ENCODE measurements around the gene TAF11L14. TPM values are rescaled to one million over a fixed set of nuclear protein-coding genes. Genes with fewer than 3 reads are reported as not detected.
"Not testable (repeated sequence)": the region's sequence is repeated elsewhere in the genome, so short reads cannot be mapped to it uniquely, and the experiment has no call there.

The TAF11L14 gene
- not detected for total RNA-seq
- not detected for polyA plus RNA-seq (ENCODE audit: insufficient read depth, low read depth, low replicate concordance)
- long read RNA-seq, donor 1: 0 reads
- long read RNA-seq, donor 2: 0 reads
- long read RNA-seq, donor 3: 0 reads
- long read RNA-seq, donor 4: 0 reads
- long read RNA-seq, donor 5: 0 reads
- long read RNA-seq, donor 6: 0 reads
- long read RNA-seq, donor 7: 0 reads
- long read RNA-seq, donor 8: 0 reads
- long read RNA-seq, donor 9: 0 reads
- long read RNA-seq, donor 10: 0 reads

DNA sequence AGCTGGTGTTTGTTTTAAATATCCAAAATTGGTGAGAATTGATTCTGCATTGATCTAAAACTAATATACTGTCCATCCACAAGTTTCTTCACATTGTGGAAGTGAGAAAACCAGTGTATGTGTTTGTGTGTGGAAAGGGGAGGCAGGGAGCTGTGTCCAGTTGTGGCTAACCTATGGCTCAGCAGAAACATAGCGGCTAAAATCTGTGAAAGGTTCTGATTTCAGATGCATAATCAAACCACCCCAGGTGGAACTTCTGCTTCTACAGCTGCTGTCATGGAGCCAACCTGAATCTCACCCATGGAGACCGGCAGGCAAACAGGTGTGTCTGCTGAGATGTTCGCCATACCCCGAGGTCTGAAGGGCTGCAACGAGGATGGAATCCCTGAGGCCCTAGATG, at the start of gene TAF11L14:
TAF11L14 (plus strand) TSS at position 301 of the 400 bp plus-strand sequence.
- Histone ChIP-seq H3K9me3 (ENCODE audit: control insufficient read depth in 2 of 3, insufficient read depth in 1 of 3, low read length in 3 of 3) (no peaks in the 10 kb centered on the region), H3K27me3 (ENCODE audit: control insufficient read depth, insufficient read depth, low read length) (no peaks in the 10 kb centered on the region), H3K9ac (ENCODE audit: low read length in 3 of 3) (no peak within 1 kb of the TSS), H3K27ac (ENCODE audit: low read depth in 2 of 2, low read length in 2 of 2) (no peak within 1 kb of the TSS), H3K4me3 (ENCODE audit: low read length in 3 of 3) (no peak within 1 kb of the TSS), H3K4me1 (ENCODE audit: control insufficient read depth in 2 of 3, insufficient read depth in 2 of 3, low read depth in 1 of 3, low read length in 3 of 3) (no peaks in the 10 kb centered on the region), H3K36me3 (ENCODE audit: control insufficient read depth in 2 of 3, insufficient read depth in 3 of 3, low read length in 3 of 3) (no peaks in the 10 kb centered on the region)
- TF ChIP-seq, protein P1, sequence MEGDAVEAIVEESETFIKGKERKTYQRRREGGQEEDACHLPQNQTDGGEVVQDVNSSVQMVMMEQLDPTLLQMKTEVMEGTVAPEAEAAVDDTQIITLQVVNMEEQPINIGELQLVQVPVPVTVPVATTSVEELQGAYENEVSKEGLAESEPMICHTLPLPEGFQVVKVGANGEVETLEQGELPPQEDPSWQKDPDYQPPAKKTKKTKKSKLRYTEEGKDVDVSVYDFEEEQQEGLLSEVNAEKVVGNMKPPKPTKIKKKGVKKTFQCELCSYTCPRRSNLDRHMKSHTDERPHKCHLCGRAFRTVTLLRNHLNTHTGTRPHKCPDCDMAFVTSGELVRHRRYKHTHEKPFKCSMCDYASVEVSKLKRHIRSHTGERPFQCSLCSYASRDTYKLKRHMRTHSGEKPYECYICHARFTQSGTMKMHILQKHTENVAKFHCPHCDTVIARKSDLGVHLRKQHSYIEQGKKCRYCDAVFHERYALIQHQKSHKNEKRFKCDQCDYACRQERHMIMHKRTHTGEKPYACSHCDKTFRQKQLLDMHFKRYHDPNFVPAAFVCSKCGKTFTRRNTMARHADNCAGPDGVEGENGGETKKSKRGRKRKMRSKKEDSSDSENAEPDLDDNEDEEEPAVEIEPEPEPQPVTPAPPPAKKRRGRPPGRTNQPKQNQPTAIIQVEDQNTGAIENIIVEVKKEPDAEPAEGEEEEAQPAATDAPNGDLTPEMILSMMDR (IDR thresholded peaks at IDR 0.05; ENCODE audit: borderline replicate concordance, extremely low read depth, insufficient read depth): no peak
- intact Hi-C loops (cut with DNase I): no loop called here
- FAIRE-seq (no peak), DNase-seq (no peak)

GRCh38 chr5:17585658-17586057, 48.6 kb upstream of the TAF11L14 start, which contains the start of gene TAF11L7:
Gene TAF11L7, minus strand, starts transcription at chr5:17585758.
- H3K4me3 ChIP-seq (ENCODE audit: low read length in 3 of 3); intact Hi-C loops (cut with DNase I): not testable (repeated sequence)

GRCh38 chr5:17590860-17591259, 43.4 kb upstream of the TAF11L14 start, which contains the start of gene TAF11L8:
Gene TAF11L8, minus strand, starts transcription at chr5:17590960.
- H3K9me3 ChIP-seq (ENCODE audit: control insufficient read depth in 2 of 3, insufficient read depth in 1 of 3, low read length in 3 of 3); H3K27me3 ChIP-seq (ENCODE audit: control insufficient read depth, insufficient read depth, low read length); H3K36me3 ChIP-seq (ENCODE audit: control insufficient read depth in 2 of 3, insufficient read depth in 3 of 3, low read length in 3 of 3); H3K4me3 ChIP-seq (ENCODE audit: low read length in 3 of 3); H3K4me1 ChIP-seq (ENCODE audit: control insufficient read depth in 2 of 3, insufficient read depth in 2 of 3, low read depth in 1 of 3, low read length in 3 of 3); FAIRE-seq; intact Hi-C loops (cut with DNase I); H3K27ac ChIP-seq (ENCODE audit: low read depth in 2 of 2, low read length in 2 of 2); DNase-seq; H3K9ac ChIP-seq (ENCODE audit: low read length in 3 of 3): not testable (repeated sequence)

More at GRCh38 chr5:17585658-17586057, 48.6 kb upstream of the TAF11L14 start, which contains the start of gene TAF11L7:
- H3K4me1 ChIP-seq (ENCODE audit: control insufficient read depth in 2 of 3, insufficient read depth in 2 of 3, low read depth in 1 of 3, low read length in 3 of 3); H3K9me3 ChIP-seq (ENCODE audit: control insufficient read depth in 2 of 3, insufficient read depth in 1 of 3, low read length in 3 of 3); H3K27me3 ChIP-seq (ENCODE audit: control insufficient read depth, insufficient read depth, low read length); H3K36me3 ChIP-seq (ENCODE audit: control insufficient read depth in 2 of 3, insufficient read depth in 3 of 3, low read length in 3 of 3); DNase-seq; H3K27ac ChIP-seq (ENCODE audit: low read depth in 2 of 2, low read length in 2 of 2); H3K9ac ChIP-seq (ENCODE audit: low read length in 3 of 3); FAIRE-seq: not testable (repeated sequence)

DNA sequence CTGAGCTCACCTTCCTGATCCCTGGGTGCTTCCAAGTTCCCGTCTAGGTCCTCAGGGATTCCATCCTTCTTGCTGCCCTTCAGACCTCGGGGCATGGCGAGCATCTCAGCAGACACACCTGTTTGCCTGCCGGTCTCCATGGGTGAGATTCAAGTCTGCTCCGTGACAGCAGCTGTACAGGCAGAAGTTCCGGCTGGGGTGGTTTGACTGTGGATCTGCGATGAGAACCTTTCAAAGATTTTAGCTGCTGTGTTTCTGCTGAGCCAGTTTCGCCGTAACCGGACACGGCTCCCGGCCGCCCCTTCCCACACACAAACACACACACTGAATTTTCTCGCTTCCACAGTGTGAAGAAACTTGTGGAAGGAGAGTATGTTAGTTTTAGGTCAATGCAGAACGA, 40.0 kb upstream of the TAF11L14 start, which contains the start of gene TAF11L9:
TAF11L9 (minus strand) TSS at position 140 of the 400 bp plus-strand sequence.
- DNase-seq; H3K27me3 ChIP-seq (ENCODE audit: control insufficient read depth, insufficient read depth, low read length); H3K27ac ChIP-seq (ENCODE audit: low read depth in 2 of 2, low read length in 2 of 2); H3K9ac ChIP-seq (ENCODE audit: low read length in 3 of 3); intact Hi-C loops (cut with DNase I); H3K4me3 ChIP-seq (ENCODE audit: low read length in 3 of 3); H3K9me3 ChIP-seq (ENCODE audit: control insufficient read depth in 2 of 3, insufficient read depth in 1 of 3, low read length in 3 of 3); FAIRE-seq; H3K4me1 ChIP-seq (ENCODE audit: control insufficient read depth in 2 of 3, insufficient read depth in 2 of 3, low read depth in 1 of 3, low read length in 3 of 3); H3K36me3 ChIP-seq (ENCODE audit: control insufficient read depth in 2 of 3, insufficient read depth in 3 of 3, low read length in 3 of 3): not testable (repeated sequence)

DNA sequence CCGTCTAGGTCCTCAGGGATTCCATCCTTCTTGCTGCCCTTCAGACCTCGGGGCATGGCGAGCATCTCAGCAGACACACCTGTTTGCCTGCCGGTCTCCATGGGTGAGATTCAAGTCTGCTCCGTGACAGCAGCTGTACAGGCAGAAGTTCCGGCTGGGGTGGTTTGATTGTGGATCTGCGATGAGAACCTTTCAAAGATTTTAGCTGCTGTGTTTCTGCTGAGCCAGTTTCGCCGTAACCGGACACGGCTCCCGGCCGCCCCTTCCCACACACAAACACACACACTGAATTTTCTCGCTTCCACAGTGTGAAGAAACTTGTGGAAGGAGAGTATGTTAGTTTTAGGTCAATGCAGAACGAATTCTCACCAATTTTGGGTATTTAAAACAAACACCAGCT, 36.5 kb upstream of the TAF11L14 start, which contains the start of gene TAF11L10:
TAF11L10 (minus strand) TSS at position 101 of the 400 bp plus-strand sequence.
- H3K27ac ChIP-seq (ENCODE audit: low read depth in 2 of 2, low read length in 2 of 2); H3K9ac ChIP-seq (ENCODE audit: low read length in 3 of 3); intact Hi-C loops (cut with DNase I); DNase-seq; H3K9me3 ChIP-seq (ENCODE audit: control insufficient read depth in 2 of 3, insufficient read depth in 1 of 3, low read length in 3 of 3); H3K36me3 ChIP-seq (ENCODE audit: control insufficient read depth in 2 of 3, insufficient read depth in 3 of 3, low read length in 3 of 3); FAIRE-seq; H3K4me3 ChIP-seq (ENCODE audit: low read length in 3 of 3); H3K27me3 ChIP-seq (ENCODE audit: control insufficient read depth, insufficient read depth, low read length); H3K4me1 ChIP-seq (ENCODE audit: control insufficient read depth in 2 of 3, insufficient read depth in 2 of 3, low read depth in 1 of 3, low read length in 3 of 3): not testable (repeated sequence)

GRCh38 chr5:17603880-17604279, 30.4 kb upstream of the TAF11L14 start, which contains the start of gene TAF11L11:
Gene TAF11L11, plus strand, starts transcription at chr5:17604183.
- H3K9ac ChIP-seq (ENCODE audit: low read length in 3 of 3); H3K4me3 ChIP-seq (ENCODE audit: low read length in 3 of 3); H3K9me3 ChIP-seq (ENCODE audit: control insufficient read depth in 2 of 3, insufficient read depth in 1 of 3, low read length in 3 of 3); H3K4me1 ChIP-seq (ENCODE audit: control insufficient read depth in 2 of 3, insufficient read depth in 2 of 3, low read depth in 1 of 3, low read length in 3 of 3); FAIRE-seq; DNase-seq; H3K36me3 ChIP-seq (ENCODE audit: control insufficient read depth in 2 of 3, insufficient read depth in 3 of 3, low read length in 3 of 3); H3K27ac ChIP-seq (ENCODE audit: low read depth in 2 of 2, low read length in 2 of 2); H3K27me3 ChIP-seq (ENCODE audit: control insufficient read depth, insufficient read depth, low read length); intact Hi-C loops (cut with DNase I): not testable (repeated sequence)
